DOHH2 (cell line): ENCODE results near the gene MGMT.

ENCODE experiments used
- H3F3A ChIP-seq: fragments of 200-600 bp; sonication (generic), shearing (Covaris generic); 2 replicates; pipeline ENCODE4 v1.6.0; 2016; ENCODE audit warnings: antibody characterized with exemption, mild to moderate bottlenecking; ENCODE audit not compliant: control insufficient read depth, insufficient read depth
- H3K27ac ChIP-seq: fragments of 200-600 bp; sonication (generic); 2 replicates; pipeline ENCODE4 v1.5.1; 2014; ENCODE audit warnings: low read depth, mild to moderate bottlenecking, low read length, moderate library complexity
- H3K27me3 ChIP-seq: fragments of 200-600 bp; sonication (generic); 2 replicates; pipeline ENCODE4 v1.6.1; 2014; ENCODE audit warnings: mild to moderate bottlenecking, low read length, mixed read lengths; ENCODE audit not compliant: control insufficient read depth
- H3K36me3 ChIP-seq: fragments of 200-600 bp; sonication (generic); 2 replicates; pipeline ENCODE4 v1.6.1; 2014; ENCODE audit warnings: mild to moderate bottlenecking, low read length, moderate library complexity, mixed read lengths; ENCODE audit not compliant: control insufficient read depth
- H3K4me1 ChIP-seq: fragments of 200-600 bp; sonication (generic); 2 replicates; pipeline ENCODE4 v1.6.1; 2014; ENCODE audit warnings: mild to moderate bottlenecking, low read length, mixed read lengths; ENCODE audit not compliant: control insufficient read depth
- H3K4me2 ChIP-seq: fragments of 200-600 bp; sonication (generic); 2 replicates; pipeline ENCODE4 v1.6.0; 2014; ENCODE audit warnings: mild to moderate bottlenecking, low read length, moderate library complexity
- H3K4me3 ChIP-seq: fragments of 200-600 bp; sonication (generic); 2 replicates; pipeline ENCODE4 v1.5.1; 2014; ENCODE audit warnings: mild to moderate bottlenecking, low read length, mixed read lengths
- H3K79me2 ChIP-seq: fragments of 200-600 bp; sonication (generic); 2 replicates; pipeline ENCODE4 v1.6.1; 2014; ENCODE audit warnings: mild to moderate bottlenecking, low read length, mixed read lengths; ENCODE audit not compliant: control insufficient read depth
- H3K9me2 ChIP-seq: fragments of 200-600 bp; sonication (generic); replicated peaks from 2 replicates; pipeline ENCODE4 v1.6.1; 2014; ENCODE audit warnings: mild to moderate bottlenecking, low read length, mixed read lengths; ENCODE audit not compliant: control insufficient read depth
- H3K9me3 ChIP-seq: fragments of 200-600 bp; sonication (generic); 2 replicates; pipeline ENCODE4 v1.6.1; 2014; ENCODE audit warnings: antibody characterized with exemption, low read length, mixed read lengths; ENCODE audit not compliant: control insufficient read depth, insufficient read depth
- H4K20me1 ChIP-seq: fragments of 200-600 bp; sonication (generic); 2 replicates; pipeline ENCODE4 v1.6.0; 2014; ENCODE audit warnings: low read depth, mild to moderate bottlenecking, antibody characterized with exemption, low read length, moderate library complexity; ENCODE audit not compliant: control insufficient read depth, insufficient read depth
- EZH2phosphoT487 ChIP-seq: fragments of 200-600 bp; sonication (generic); IDR thresholded peaks from 2 replicates; pipeline ENCODE4 v1.6.1; 2017; ENCODE audit warnings: borderline replicate concordance, mild to moderate bottlenecking, antibody characterized with exemption, low read length, moderate library complexity, mixed read lengths
- TF ChIP-seq, protein P1 (sequence below): fragments of 200-600 bp; sonication (generic); IDR thresholded peaks from one replicate; pipeline ENCODE4 v1.5.1; 2014; ENCODE audit warnings: antibody characterized with exemption, mild to moderate bottlenecking, low read depth, low read length; ENCODE audit not compliant: poor library complexity, severe bottlenecking

MGMT gene

DNA sequence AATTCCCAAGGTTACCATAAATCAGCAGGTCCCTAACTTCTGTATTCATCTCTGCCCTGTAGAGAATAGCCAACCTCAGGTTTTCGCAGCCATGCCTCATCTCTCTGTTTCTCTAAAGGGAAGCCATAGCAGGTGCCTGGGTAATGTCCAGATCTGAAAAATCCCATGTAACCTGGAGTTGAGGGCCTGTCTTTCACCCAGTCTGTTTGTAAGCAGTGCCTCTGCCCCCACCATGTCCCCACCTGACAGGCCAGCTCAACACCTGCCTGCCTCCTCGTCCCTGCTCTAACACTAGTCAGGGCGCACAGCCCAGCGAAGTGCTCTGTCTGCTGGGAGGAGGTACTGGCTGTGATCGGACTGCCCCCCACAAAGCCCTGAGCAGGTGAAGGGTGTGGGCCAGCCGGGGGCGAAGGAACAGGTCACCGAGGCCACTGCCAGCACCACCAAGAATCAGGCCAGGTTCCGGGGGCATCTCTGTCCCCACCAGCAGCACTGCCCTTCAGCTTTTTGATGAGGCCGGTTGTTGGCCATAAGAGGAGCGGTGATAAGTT, 210.4 kb downstream of the MGMT start:
- Histone ChIP-seq H3K4me3 (no peak overlapping the region), H3K27me3 (no peaks in the 10 kb centered on the region), H3K79me2 (no peaks in the 10 kb centered on the region), H3K9me2 (no peaks in the 10 kb centered on the region), H3K4me2 (no peak overlapping the region), H3K27ac (no peak overlapping the region), H4K20me1 (no peaks in the 10 kb centered on the region), H3K4me1 (peaks cover 14% of the 10 kb centered on the region), H3K36me3 (no peaks in the 10 kb centered on the region), H3K9me3 (no peaks in the 10 kb centered on the region), H3F3A (no peaks in the 10 kb centered on the region)
- TF ChIP-seq, protein P1, sequence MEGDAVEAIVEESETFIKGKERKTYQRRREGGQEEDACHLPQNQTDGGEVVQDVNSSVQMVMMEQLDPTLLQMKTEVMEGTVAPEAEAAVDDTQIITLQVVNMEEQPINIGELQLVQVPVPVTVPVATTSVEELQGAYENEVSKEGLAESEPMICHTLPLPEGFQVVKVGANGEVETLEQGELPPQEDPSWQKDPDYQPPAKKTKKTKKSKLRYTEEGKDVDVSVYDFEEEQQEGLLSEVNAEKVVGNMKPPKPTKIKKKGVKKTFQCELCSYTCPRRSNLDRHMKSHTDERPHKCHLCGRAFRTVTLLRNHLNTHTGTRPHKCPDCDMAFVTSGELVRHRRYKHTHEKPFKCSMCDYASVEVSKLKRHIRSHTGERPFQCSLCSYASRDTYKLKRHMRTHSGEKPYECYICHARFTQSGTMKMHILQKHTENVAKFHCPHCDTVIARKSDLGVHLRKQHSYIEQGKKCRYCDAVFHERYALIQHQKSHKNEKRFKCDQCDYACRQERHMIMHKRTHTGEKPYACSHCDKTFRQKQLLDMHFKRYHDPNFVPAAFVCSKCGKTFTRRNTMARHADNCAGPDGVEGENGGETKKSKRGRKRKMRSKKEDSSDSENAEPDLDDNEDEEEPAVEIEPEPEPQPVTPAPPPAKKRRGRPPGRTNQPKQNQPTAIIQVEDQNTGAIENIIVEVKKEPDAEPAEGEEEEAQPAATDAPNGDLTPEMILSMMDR = no peak
- no peak for TF ChIP-seq EZH2phosphoT487

DNA sequence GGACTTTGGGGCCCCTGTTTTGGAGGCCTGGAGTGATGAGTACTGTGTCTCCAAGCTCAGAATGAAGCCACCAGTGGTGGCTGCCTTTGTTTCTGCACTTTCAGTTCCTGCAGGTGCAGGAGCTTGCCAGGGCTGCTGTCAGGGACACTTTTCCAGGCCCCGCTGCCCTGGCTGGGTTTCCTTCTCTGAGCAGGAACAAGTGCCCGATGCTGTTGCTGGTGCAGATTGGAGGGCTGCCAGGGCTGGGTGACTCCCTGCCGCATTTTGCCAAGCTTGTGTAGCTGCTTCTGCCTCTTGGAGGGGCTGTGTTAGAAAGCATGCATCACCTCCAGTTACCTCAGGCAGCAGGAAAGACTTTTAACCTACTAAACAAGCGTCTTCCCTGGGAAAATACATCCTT, 211.1 kb downstream of the MGMT start:
- no peaks in the 10 kb centered on the region for H4K20me1 ChIP-seq
- H3K9me2 ChIP-seq = no peaks in the 10 kb centered on the region
- TF ChIP-seq EZH2phosphoT487 = no peak
- TF ChIP-seq, protein P1 = no peak
- no peaks in the 10 kb centered on the region for H3K27me3 ChIP-seq
- H3F3A ChIP-seq = no peaks in the 10 kb centered on the region
- H3K79me2 ChIP-seq = no peaks in the 10 kb centered on the region
- peaks cover 14% of the 10 kb centered on the region for H3K4me1 ChIP-seq
- H3K4me2 ChIP-seq = no peak overlapping the region
- H3K9me3 ChIP-seq = no peaks in the 10 kb centered on the region
- no peaks in the 10 kb centered on the region for H3K36me3 ChIP-seq
- no peak overlapping the region for H3K4me3 ChIP-seq
- no peak overlapping the region for H3K27ac ChIP-seq

DNA sequence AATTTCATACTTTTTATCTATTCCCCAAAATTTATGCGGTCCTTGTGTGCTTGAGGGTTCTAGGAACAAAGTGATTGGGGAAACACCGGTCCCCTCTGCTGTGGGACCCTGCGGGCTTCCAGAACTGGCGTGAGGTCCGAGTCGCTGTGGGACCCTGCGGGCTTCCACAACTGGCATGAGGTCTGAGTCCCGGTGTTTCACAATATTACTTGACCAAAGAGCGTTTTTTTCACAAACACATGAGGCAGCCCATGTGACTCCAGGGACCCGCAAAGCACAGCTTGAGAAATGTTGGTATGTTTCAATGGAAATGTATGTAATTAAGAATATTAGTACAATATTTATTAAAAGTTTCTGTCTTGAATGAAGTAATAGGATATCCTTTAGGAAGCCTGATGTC, 212.2 kb downstream of the MGMT start:
- no peaks in the 10 kb centered on the region for H3K27me3 ChIP-seq
- peaks cover 14% of the 10 kb centered on the region for H3K4me1 ChIP-seq
- no peaks in the 10 kb centered on the region for H3F3A ChIP-seq
- H3K9me3 ChIP-seq = no peaks in the 10 kb centered on the region
- no peaks in the 10 kb centered on the region for H3K79me2 ChIP-seq
- no peak overlapping the region for H3K4me2 ChIP-seq
- H3K27ac ChIP-seq = no peak overlapping the region
- TF ChIP-seq, protein P1 = no peak
- no peak for TF ChIP-seq EZH2phosphoT487
- H3K36me3 ChIP-seq = no peaks in the 10 kb centered on the region
- H3K9me2 ChIP-seq = no peaks in the 10 kb centered on the region
- H3K4me3 ChIP-seq = no peak overlapping the region
- no peaks in the 10 kb centered on the region for H4K20me1 ChIP-seq
